NCI-H510A treated with DMSO at 0.1 percent for 48 hours (cell line): ENCODE results near the gene COX17.

ENCODE experiments used
- DNase-seq: peaks from one replicate; lab custom pipeline; 2025; lab: John Stamatoyannopoulos, UW

COX17 gene

DNA sequence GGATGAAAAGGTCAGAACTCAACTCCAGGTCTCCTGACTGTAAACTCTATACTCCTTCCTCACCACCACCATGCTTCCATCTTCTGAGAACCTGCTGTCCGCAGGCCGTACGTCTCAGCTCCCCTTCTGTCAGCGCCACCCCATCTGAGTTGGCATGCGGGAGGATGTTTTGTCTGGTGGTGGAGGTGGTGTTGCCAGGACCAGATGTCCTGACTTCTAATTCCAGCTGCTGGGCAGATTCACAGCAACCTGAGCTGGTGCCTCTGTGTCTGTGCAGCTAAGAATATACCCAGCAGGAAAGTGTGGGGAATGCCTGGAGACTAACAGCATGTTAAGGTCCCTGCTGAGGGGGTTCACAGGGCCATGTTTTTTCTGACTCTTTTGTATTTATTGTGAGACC lies 56.3 kb downstream of the COX17 start:
- DNase-seq: no peak
